HG03039 (cell line): ENCODE data around the gene SBF2.

Experiments used
- ATAC-seq: cut with Tn5 transposase; IDR thresholded peaks from one replicate; pipeline ENCODE4 v1.9.1; 2021; ENCODE audit warnings: mild to moderate bottlenecking, moderate library complexity; ENCODE audit not compliant: unreplicated experiment

The SBF2 gene

DNA sequence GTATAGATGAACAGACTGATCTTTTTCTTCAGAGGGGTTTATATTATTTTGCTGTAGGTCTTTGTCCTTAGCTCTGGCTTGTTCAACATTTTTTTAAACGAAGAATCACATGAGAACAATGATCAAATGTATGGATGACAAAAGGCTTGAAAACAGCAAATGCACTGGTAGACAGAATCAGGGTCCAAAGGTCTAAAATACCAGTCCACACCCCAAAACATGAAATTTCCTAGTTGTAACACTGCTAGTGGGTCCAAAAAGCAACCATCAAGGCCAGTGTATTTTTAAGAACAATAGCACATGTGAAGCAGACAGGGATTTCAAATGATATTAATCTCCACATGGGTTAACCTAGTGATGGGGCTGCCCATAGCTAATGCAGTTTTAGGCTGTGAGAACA is 468.1 kb downstream of the SBF2 start:
- ATAC-seq, result no peak

- no peak for ATAC-seq
Measured at GRCh38 chr11:9825315-9825714, 468.7 kb downstream of the SBF2 start.

DNA sequence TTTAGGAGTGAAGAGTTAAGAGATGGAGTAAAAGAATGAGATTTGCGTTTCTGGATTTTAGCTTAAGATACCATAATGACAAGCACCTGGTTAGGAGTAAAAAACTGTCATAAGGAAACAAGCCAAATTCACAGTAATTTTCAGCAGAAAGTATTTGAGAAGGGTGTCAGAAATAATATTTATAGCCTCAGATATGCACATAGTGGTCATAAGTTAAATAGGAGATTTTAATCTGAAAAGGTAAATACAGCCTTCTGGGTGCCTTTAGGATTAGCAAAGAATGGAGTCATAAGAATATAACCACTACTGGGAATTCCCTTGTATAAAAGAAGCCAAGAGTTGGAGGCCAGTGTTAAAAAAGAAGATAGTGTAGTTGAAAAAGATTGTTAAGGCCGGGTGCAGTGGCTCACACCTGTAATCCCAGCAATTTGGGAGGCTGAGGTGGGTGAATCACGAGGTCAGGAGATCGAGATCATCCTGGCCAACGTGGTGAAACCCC is 470.1 kb downstream of the SBF2 start:
- ATAC-seq, result no peak

DNA sequence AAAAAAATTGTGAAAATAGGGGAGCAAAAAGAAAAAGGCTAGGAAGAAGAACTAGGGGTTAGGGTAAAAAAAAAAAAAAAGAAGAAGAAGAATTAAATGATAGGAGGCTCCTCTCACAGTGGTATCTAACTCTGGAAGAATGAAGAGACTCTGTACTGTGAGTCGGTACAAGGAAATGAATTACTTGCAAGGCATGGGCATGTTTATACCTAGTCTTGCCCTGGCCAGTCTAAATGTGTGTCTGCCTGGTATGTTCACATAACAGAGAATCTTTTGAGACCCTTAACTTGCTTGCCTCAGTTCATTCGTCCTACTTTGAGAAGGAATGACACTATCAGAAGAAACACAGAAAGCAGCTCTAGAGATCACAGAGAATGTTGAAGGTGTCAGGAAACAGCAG is 470.6 kb downstream of the SBF2 start:
- ATAC-seq, result no peak

- ATAC-seq, result no peak
Measured at GRCh38 chr11:9821008-9821752, 472.8 kb downstream of the SBF2 start.

DNA sequence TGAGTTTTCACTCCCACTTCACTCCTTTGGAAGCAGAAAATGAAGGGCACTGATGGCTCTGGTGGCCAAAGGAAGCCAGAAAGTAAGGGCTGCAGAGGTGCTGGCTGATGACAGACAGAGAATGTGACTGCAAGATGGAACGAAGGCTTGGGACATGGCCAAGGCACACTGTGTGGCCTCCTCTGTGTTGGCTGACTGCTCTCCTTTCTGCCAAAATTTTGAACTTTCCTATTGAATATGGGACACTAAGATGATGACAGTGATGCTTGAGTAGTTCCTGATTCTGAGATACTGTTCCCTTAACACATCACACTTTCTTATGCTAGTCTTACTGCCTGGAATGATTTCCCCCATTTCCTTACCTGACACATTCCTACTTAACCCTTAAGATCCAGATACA is 473.8 kb downstream of the SBF2 start:
- no peak for ATAC-seq

GRCh38 chr11:9817191-9817590 is 476.8 kb downstream of the SBF2 start:
- no peak for ATAC-seq

GRCh38 chr11:9815486-9816136 is 478.4 kb downstream of the SBF2 start:
- ATAC-seq, result no peak

- ATAC-seq, result no peak
Measured at GRCh38 chr11:9814108-9814507, 479.9 kb downstream of the SBF2 start.

DNA sequence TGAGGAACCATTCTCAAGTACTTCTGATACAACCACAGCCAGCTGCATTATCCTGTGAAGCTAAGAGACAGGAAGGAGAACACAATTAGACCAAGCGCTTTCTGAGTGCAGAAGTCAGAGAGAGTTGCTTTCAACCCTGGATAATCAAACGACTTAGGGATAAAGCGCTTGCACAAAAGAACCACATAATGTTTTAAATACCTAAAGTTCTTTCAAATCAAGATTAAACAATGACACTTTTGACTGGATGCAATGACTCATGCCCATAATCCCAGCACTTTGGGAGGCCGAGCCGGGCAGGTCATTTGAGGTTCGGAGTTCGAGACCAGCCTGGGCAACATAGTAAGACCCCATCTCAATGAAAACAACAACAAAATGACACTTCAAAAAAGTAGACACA is 485.1 kb downstream of the SBF2 start:
- ATAC-seq, result no peak

DNA sequence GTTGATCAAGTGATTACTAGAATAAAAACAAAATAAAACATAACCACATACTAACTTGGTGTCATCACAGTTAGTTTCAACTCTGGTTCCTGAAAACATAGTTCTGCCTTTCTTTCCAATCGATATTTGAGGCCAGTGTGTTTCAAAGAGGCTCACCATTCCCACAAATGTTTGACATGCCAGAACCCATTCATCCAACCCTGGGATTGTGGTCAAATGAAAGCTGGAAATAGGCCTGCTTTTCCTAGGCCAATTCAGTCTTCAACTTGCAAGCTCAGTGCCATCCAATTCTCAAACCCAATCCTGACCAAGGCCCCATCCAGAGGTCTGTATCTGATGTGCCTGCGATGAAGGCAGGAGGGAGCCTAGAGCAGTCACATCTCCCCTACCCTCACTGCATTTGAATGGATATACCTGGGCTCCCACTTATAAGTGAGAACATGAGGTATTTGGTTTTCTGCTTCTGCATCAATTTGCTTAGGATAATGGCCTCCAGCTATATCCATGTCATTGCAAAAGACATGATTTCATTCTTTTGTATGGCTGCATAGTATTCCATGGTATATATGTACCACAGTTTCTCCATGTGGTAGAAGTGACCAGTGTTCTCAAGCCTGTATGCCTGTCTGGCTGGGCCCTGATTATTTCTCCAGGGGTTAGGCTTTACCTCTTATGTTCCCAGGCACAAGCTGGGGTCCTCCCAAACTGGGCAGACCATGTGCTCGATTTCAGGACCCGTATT is 486.9 kb downstream of the SBF2 start:
- ATAC-seq, result no peak

DNA sequence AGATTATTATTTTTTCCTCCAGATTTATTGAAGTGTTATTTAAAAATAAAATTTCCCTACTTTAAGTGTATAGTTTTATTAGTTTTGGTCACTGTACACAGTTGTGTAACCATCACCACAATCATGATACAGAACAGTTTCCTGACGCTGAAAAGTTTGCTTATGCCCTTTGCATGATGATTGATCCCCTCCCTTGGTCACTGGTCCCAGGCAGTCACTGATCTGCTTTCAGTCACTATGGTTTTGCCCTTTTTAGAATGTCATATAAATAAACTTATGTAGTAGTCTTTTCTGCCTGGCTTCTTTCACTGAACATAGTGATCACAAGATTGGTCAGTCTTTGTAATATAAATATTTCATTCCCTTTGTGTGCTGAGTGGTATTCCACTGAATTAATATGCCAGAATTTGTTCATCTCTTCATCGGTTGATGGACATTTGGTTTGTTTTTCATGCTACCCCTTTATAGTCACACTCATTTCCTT is 489.6 kb downstream of the SBF2 start:
- ATAC-seq, result no peak

DNA sequence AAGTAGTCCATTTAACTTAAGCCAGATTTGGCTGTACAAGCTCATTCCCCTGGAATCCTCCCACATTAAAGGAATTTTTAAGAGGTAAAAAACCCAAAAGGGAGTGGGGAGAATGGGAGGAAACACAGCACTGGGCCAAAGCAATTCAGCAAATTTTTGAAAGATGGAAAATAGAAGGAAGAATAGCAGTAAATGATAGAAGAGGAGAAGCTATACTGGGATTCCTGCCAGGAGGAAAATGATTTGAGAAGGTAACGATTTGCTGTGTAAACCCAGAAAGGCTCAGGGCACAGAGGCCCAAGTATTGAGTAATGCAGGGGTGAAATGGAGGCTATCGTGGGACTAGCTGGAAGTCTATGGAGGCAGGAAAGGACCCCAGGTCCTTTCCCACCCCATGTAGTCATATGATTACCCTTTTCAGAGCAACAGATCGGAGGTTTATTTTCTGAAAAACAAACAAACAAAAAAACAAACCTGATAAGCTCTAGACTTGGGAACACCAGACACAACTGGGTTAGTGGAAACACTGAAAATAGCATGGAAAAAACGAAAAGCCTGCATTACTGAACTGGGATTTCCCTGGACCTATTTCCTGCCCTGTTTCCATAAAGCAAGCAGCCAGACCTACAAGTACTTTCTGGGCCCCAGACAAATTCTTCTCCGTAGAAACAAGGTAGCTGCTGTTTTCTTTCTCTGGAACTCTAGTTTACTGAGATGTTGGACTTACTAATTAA is 490.2 kb downstream of the SBF2 start:
- no peak for ATAC-seq

- ATAC-seq, result no peak
Measured at GRCh38 chr11:9802291-9802861, 491.6 kb downstream of the SBF2 start.

- ATAC-seq, result no peak
Measured at GRCh38 chr11:9799886-9800285, 494.1 kb downstream of the SBF2 start.

- ATAC-seq, result no peak
Measured at GRCh38 chr11:9797300-9797699, 496.7 kb downstream of the SBF2 start.

DNA sequence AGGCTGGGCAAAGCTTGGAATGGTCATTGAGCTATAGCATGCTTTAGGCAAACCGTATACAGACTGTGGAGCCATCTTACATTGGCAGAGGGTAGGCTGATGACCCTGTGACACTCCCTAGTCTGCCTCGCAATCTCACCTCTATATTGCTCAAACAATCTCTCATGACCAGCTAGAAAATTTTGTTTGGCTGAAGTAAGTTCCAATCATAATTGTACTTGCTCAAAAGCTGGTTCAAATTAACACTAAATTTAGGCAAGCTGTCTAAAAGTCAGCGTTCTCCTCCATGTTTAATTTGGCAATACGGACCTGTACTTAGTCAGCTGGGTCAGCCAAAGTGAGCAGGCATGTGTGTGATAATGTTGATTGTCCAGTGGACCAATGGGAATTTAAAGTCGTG is 497.2 kb downstream of the SBF2 start:
- ATAC-seq, result no peak

DNA sequence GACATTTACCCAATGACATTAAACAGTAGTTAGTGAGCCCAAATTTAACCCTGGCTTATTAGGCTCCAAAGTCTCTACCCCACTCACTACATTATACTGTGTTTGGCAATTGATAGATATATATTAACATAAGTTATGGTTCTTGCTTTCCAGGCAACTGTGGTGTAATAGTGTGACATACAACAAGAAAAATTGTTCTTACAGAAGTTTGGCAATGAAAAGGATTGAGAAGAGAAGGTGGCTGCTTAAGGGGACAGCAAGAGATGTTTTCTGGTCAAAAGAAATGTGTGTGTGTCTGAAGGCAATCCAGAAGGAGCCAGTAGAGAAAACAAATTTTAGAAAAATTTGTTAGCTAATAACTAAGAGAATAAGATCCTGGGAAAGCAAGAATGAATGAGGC is 497.8 kb downstream of the SBF2 start:
- ATAC-seq, result no peak

DNA sequence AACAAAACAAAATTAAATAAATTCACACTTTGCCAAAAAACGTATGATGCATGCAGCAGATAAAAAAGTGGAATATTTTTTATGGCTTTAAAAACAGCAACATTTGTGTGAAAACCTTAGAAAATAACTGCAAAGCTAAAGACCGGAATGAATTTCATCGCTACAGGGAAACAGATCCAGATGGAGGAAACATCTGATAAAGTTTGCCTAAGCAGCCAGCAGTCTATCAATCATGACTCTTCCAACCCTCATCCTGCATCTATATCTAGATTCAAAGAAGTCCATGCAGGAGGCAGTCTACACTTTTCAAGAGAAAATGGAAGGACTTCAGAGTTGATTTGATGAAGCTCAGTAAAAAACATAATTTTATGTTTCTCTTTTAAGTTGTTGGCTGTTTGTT is 503.3 kb downstream of the SBF2 start:
- no peak for ATAC-seq

DNA sequence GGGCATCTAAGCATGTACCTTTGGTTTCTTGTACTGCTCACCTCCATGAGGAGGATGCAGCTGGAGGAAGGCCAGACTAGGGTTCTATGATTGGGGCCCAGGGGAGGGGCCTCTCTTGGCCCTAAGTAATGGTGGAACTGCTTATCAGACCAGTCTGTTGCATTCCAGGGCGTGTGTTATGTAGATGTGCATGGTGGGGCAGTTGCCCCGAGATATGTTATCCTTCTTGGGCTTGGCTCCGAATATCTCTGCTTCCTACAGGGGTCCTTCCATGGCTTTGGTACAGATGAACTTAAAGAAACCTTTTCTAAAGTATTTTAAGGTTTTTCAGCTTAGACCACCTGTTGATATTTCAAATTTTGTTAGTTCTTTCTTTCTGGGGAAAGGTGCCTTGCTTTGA is 504.1 kb downstream of the SBF2 start:
- no peak for ATAC-seq
